GM21528 (cell line): ENCODE data around the gene L3MBTL2.
A peak's percentile ranks its signal among the peaks of the same experiment; 100 is the strongest.
"Not testable (repeated sequence)": the region's sequence is repeated elsewhere in the genome, so short reads cannot be mapped to it uniquely, and the experiment has no call there.

Source experiments
- ATAC-seq: cut with Tn5 transposase; IDR thresholded peaks from one replicate; pipeline ENCODE4 v1.9.1; 2021; ENCODE audit warnings: mild to moderate bottlenecking, moderate library complexity; ENCODE audit not compliant: unreplicated experiment, low FRiP score

Gene L3MBTL2

GRCh38 chr22:41204992-41205900 lies at the start of gene L3MBTL2:
Gene L3MBTL2 (plus strand): TSS chr22:41205312. CDS start chr22:41205363, 51 bp downstream.
- ATAC-seq = peak; percentile 85

GRCh38 chr22:41157083-41157482 lies 48.0 kb upstream of the L3MBTL2 start:
- ATAC-seq = no peak

- no peak for ATAC-seq
Observed at GRCh38 chr22:41169157-41169556, 36.0 kb upstream of the L3MBTL2 start.

- ATAC-seq = no peak
Observed at GRCh38 chr22:41171996-41172395, 33.1 kb upstream of the L3MBTL2 start.

GRCh38 chr22:41175546-41175945 lies 29.6 kb upstream of the L3MBTL2 start:
- ATAC-seq = no peak

- ATAC-seq = no peak
Observed at GRCh38 chr22:41177040-41177621, 28.0 kb upstream of the L3MBTL2 start.

- no peak for ATAC-seq
Observed at GRCh38 chr22:41177622-41178424, 27.3 kb upstream of the L3MBTL2 start.

- no peak for ATAC-seq
Observed at GRCh38 chr22:41178425-41178975, 26.6 kb upstream of the L3MBTL2 start.

GRCh38 chr22:41180362-41180761 lies 24.8 kb upstream of the L3MBTL2 start:
- ATAC-seq = not testable (repeated sequence)

- no peak for ATAC-seq
Observed at GRCh38 chr22:41180926-41181325, 24.2 kb upstream of the L3MBTL2 start.

GRCh38 chr22:41181349-41182241 lies 23.5 kb upstream of the L3MBTL2 start:
- no peak for ATAC-seq

- no peak for ATAC-seq
Observed at GRCh38 chr22:41184679-41185078, 20.4 kb upstream of the L3MBTL2 start.

GRCh38 chr22:41191467-41191866 lies 13.6 kb upstream of the L3MBTL2 start:
- ATAC-seq = no peak

GRCh38 chr22:41193829-41194228 lies 11.3 kb upstream of the L3MBTL2 start:
- ATAC-seq = no peak

GRCh38 chr22:41197038-41197972 lies 7.8 kb upstream of the L3MBTL2 start:
- ATAC-seq = peak; percentile 52

GRCh38 chr22:41198027-41198580 lies 7.0 kb upstream of the L3MBTL2 start:
- no peak for ATAC-seq

- no peak for ATAC-seq
Observed at GRCh38 chr22:41201141-41201540, 4.0 kb upstream of the L3MBTL2 start.

- ATAC-seq = no peak
Observed at GRCh38 chr22:41203118-41203517, 2.0 kb upstream of the L3MBTL2 start.
